HG02970 (cell line): Measurements from ENCODE around the gene NFYC.

ENCODE experiments used
- ATAC-seq: cut with Tn5 transposase; IDR thresholded peaks from one replicate; pipeline ENCODE4 v1.9.1; 2021; ENCODE audit warnings: mild to moderate bottlenecking, moderate library complexity, moderate number of reproducible peaks; ENCODE audit not compliant: unreplicated experiment, low FRiP score

The NFYC gene

DNA sequence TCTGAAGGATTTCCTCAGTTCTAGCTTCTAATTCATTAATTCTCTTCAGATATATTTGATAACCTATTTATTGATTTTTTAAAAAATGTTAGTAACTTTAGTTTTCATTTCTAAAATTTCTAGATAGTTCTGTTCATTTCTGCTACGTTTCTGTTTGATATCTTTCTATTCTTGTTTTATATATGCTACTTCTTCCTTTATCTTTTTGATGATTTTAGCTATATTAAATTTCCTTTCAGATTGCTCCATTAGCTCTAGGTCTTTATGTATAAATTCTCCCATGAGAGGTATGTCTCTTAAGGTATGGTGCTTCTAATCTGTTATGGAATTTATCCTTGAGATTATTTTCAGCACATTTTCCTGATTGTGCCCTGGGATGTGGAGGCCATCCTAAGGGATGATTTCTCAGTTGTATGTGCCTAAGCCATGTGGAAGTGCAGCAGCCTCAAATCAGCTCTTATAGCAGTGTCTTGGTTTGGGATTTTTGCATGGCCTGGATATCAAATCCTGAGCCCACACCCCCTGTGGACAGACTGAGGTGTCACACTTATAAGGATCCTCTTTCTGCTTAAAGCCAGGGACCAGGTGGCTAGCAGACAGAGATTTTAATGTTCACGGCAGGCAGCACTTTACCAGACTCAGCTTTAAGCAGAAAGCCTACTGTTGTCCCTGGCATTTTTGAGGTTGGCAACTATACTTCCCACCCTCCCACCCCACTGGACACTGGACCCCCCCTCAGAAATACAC, 85.9 kb downstream of the NFYC start:
- no peak for ATAC-seq

DNA sequence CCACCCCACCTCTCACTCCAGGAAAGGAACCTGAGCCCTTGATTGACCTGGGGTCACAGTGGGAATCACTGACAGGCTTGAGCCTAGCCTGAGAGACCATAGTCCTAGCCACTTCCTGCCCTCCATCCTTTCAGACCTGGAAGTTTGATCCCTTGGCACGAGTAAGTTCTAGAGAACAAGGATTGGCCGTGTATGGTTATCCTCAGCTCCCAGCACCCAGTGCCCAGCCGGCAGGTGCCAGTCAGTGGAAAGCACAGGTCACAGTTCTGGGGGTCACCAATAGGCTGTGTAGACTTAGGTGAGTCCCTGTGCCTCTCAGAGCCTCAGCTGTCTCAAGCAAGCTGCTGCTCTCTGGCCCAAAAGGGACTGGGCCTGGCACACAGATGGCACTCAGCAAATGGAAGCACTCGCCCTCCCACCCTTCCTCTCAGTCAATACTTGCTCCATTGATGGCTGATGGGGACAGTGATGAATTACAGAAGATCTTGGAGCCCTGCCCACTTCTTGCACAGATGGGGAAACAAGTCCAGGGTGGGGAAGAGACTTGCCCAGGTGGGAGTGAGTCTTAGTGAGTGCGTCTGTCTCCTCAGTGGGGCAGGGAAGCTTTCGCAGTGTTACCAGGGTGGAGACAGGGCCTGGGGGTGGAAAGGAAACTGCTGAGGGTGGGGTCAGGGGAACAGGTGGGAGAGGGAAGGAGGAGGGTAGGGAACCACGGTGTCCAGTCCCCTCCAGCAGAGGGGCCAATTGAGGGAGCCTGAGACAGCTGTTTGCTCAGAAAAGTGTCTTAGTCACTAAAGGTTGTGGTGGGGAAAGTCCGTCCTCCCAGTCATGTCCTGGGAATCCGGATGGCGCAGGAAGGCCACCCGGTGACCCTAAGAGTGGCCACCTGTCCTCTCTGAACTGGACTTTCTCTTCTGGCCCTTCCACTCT, 89.4 kb downstream of the NFYC start:
- no peak for ATAC-seq

DNA sequence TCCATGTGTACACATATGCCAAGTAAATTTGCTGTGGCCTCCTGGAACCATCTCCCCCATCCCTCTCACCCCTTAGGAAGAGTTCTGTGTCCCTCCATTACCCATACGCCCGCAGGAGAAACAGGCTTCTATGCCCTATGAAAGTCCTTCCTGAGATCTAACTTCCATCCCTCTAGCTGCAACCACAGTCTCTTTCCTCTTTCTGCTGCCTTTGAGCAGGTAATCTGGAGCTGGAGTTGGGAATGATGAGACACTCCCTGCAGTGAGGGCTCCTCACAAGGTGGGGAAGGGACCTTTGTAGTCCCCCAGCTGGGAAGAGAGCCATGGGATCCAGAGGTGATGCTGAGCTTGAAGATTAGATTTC, 90.1 kb downstream of the NFYC start:
- no peak for ATAC-seq

DNA sequence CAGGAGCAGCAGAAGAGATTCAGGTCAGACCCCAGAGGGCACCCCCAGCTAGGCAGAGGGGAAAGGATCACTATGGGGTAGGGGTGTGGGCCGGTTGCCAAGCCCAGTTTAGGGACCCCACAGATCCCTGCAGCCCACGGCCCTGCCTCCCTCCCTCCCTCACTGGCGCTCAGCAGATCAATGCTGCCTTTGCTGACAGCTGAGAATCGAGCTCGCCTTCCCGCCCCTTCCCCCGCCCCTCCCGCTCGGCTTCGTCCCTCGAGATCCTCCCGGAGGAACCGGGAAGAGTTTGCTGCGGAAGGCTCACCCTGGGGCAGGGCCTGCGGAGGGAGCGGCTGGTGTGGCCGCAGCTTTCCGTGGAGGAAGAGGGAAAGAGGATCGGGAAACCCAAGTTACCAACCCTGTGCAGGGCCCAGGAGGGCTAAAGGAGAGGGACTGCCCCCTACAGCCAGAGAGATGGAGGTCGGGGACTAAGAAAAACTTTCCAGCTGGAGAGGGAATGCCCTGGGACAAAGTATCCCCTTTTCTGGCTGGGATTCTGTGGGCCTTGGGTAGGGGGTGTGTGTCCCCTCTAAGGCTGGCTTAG, 91.0 kb downstream of the NFYC start:
- no peak for ATAC-seq

DNA sequence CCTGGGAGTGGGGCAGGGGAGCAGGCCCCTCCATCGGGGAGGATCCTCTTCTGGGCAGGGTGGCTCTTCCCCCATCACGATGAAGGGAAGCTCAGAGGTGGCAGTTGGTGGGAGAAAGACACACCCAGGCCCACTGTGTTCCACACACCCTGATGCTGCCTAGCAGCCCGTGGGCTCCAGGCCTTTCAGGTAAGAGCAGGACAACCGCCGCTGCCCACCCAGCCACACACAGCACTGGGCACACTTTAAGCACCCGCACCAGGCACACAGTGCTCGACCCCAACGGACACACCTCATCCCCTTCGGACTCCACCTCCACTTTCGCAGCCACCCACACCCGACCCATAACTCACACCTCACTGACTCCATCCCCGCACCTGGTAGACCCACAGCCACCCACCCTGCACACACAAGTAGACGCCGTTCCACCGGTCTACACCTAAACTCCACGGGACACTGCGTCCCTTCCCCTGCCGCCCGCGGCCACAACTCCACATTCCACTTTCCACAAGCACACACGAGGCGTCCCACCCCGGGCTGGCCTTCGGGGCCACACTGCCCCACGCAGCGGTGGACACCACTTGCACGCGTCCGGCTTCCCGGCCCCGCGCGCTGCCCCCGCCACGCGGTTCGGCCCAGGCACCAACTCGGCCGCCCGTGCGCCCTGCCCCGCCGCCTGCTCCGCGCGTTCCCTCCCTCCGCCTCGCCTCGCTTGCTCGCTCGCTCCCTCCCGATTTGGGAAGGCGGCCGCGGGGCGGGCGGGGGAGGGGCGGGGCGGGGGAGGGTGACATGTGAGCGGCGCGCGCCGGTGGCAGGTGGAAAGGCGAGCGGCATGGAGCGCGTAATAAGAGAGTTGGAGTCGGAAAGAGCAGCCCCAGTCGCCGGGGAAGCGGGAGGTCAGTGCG, 91.7 kb downstream of the NFYC start, which contains the start of gene KCNQ4:
Gene KCNQ4, plus strand, starts transcription at position 787 of the 905 bp plus-strand sequence. CDS start 307 bp downstream, outside the sequence.
- no peak for ATAC-seq

DNA sequence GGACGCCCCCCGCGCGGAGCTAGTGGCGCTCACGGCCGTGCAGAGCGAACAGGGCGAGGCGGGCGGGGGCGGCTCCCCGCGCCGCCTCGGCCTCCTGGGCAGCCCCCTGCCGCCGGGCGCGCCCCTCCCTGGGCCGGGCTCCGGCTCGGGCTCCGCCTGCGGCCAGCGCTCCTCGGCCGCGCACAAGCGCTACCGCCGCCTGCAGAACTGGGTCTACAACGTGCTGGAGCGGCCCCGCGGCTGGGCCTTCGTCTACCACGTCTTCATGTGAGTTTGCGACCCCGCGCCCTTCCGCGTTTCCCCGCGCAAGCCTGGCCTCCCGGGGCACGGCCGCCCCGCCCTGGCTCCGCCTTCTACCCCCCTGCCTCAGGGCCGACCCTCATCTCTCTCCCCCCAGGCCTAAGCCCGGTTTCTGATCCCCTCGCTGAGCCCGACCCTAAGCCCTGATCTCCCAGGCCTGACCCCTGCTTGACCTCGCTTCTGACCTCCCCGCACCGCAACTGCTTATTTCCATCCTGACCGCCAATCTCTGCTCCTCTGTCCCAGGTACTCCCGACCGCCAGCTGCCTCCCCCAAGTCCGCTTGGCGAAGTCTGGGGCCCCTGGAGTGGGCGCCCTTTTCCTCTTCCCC, 92.8 kb downstream of the NFYC start:
- no peak for ATAC-seq

DNA sequence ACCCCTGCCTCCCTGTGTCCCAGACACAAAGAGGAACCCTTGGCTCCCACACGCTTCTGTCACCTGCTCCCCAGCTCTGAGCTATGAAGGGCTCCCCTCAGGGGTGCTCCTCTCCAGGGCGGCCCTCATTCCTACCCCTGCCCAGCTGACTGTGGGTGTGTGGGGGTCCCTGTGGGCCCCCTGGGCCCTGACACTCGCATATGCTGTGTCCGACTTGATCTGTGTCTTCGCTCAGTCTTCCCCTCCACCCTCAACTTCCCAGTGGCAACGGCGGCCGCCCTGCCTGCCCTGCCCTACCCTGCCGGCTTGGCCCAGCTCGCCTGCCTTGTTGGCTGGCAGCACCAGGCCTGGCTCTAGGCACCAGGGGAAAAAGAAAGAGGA, 93.3 kb downstream of the NFYC start:
- ATAC-seq = no peak

DNA sequence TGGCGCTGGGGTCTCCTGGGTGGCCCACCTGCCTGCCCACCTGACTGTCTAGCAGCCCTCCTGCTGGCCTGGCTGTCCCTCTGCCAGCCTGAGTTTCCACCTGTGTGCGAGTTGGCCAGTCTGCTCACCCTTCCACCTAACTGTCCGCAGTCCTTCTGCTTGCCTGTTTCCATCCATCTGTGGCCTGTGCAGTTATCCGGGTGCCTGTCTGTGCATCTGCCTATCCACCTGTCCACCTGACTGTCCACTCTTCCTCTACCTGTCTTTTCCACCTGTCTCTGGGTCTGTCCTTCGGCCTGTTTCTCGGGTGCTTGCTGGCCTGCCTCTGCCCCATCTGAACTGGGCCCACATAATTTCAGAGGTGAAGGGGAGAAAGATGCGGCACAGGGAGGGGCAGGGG, 93.9 kb downstream of the NFYC start:
- ATAC-seq = no peak

DNA sequence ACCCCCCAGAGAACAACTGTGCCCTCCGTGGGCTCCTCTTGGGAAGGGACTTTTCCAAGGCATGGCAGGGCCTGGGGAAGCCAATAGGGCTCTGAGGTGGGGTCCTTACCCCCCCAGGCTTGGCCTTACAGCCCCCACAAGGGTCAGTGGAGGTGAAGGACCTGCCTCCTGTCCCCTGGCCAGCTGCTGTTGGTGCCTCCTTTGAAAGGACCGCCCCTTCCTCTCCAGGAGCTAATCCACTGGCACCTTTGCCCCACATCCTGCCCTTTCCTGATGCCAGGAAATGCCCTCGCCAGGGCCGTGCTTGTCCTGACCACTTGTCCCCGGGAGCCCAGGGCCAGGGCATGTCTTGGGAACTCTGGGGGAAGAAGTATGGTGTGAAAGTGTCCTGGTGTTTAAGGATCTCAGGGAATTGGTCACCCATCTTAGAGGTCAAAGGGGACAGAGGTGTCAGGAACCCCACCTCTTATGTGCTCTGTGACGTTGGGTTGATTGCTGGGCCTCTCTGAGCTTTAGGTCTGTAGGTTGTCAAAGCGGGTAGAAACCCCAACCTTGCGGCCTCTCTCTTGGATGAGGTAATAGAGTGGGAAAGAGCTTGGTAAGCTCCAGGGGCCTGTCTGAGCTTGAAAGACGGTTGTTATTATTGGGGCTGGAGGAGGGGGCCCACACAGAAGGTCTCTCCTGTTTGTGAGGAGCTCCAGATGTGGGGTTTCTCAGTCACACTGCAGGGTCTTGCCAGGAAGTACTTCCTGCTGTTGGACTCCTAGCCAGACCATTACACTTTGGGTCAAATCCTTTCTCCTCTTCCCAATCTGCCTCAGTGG, 94.9 kb downstream of the NFYC start:
- no peak for ATAC-seq

GRCh38 chr1:40786995-40787705, 95.6 kb downstream of the NFYC start:
- no peak for ATAC-seq

GRCh38 chr1:40787737-40788560, 96.4 kb downstream of the NFYC start:
- no peak for ATAC-seq

- ATAC-seq = no peak
Observed at GRCh38 chr1:40788561-40789341, 97.2 kb downstream of the NFYC start.

- no peak for ATAC-seq
Observed at GRCh38 chr1:40789342-40789598, 97.8 kb downstream of the NFYC start.

DNA sequence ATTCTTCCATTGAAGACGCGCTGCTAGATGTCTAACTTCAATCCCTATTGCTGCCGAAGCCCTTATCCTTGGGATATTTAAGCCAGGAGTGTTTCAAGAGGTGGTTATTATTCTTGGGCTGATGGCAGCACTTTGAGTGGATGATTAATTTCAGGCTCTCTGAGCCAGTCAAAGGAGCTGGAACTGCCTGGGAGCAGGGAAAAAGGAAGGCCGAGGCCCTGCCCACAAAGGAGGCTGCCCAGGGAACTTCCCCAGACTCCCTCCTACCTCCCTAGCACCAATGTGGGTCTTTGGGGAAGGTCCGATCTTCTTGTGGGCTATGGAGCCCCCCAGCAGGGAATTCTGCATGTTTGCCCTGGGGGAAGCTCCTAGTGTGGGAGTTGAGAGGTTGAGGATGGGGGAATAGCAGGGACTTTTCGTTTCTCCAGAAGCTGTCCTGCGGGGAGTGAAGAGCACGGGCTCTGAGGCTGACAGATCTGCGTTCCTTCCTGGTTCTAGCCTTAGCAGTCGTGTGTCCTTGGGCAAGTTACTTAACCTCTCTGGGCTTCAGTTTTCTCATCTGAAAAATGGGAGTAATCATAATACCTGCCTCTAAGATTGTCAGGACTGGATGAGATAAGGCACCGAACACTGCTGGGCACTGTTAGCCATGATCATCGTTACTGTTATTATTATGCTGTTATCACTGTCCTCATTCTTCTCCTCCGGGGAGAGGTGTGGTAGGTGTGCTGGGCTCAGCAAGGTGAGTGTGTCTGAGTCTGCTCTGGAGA, 98.3 kb downstream of the NFYC start:
- no peak for ATAC-seq

GRCh38 chr1:40792036-40792435, 100.5 kb downstream of the NFYC start:
- no peak for ATAC-seq

DNA sequence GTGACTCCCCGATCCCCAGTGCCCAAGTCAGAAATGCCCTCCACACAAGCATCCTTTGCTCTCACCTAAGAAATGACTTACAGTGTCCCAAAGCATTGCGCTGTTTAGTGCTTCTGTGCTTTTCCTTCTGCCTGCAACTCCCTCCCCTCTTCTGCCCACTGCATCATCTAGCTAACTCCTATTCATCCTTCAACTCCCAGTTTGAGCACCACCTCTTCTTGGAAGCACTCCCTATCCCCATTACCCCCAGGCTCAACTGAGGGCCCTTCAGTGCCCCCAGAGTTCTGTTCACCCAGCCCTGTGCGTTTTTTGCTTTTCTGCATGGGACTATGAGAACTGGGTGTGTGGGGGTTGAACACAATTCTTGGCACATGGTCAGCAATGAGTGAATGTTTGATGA, 102.1 kb downstream of the NFYC start:
- no peak for ATAC-seq
